ENCODE results near the gene POU2F1.

POU2F1 gene

GRCh38 chr1:167184081-167184480 is 36.6 kb upstream of the POU2F1 start:
- TF ChIP-seq, protein P1, sequence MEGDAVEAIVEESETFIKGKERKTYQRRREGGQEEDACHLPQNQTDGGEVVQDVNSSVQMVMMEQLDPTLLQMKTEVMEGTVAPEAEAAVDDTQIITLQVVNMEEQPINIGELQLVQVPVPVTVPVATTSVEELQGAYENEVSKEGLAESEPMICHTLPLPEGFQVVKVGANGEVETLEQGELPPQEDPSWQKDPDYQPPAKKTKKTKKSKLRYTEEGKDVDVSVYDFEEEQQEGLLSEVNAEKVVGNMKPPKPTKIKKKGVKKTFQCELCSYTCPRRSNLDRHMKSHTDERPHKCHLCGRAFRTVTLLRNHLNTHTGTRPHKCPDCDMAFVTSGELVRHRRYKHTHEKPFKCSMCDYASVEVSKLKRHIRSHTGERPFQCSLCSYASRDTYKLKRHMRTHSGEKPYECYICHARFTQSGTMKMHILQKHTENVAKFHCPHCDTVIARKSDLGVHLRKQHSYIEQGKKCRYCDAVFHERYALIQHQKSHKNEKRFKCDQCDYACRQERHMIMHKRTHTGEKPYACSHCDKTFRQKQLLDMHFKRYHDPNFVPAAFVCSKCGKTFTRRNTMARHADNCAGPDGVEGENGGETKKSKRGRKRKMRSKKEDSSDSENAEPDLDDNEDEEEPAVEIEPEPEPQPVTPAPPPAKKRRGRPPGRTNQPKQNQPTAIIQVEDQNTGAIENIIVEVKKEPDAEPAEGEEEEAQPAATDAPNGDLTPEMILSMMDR (IDR thresholded peaks at IDR 0.05; ENCODE audit: low read depth, low read length), result no peak
- no peak overlapping the region for H3K4me3 ChIP-seq (ENCODE audit: low read depth, low read length)

DNA sequence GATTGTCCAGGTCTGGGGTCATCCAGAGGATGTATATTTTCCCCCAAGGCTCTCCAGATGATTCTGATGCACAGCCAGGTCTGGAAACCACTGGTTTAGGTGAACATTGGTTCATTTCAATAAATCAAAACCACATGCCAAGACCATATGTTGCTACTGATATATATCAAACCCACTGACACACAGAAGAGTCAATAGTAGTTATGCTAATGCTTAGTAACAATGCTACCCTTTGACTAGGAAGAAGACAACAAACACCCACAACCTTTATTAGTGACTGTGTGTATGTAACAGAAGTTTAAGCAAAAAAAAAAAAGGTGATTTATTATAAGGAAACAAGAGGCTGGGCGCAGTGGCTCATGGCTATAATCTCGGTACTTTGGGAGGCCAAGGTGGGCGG is 35.6 kb upstream of the POU2F1 start:
- TF ChIP-seq, protein P1 (IDR thresholded peaks at IDR 0.05; ENCODE audit: low read depth, low read length), result no peak
- H3K4me3 ChIP-seq (ENCODE audit: low read depth, low read length), result no peak overlapping the region

DNA sequence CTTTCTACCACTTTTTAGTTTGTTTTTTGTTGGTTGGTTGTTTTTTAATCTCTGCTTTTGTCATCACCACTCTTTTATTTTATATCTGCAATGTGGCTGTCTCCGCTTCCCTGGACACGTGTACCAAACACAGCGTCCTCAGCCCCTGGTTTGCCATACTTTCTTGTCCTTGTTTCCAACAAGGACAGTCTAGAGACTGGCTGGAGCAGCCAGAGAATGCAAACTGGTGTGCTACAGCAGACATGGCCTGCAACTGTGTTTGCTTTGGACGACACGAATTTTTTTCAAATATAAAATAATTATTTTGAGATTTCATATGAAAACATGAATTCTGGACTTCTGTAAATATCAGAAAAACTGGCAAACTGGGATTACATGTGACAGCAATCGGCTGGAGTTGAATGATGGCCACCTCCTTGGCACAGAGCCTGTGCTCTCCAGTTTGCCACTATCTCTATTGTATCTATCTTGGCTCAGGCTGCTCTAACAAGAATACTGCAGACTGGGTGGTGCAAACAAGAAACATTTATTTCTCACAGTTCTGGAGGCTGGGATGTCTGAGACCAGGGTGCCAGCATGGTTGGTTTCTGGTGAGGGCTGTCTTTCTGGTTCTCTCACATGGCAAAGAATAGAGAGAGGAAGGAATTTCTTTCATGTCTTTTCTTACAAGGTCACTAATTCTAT is 34.6 kb upstream of the POU2F1 start:
- no peak overlapping the region for H3K4me3 ChIP-seq (ENCODE audit: low read depth, low read length)
- TF ChIP-seq, protein P1 (IDR thresholded peaks at IDR 0.05; ENCODE audit: low read depth, low read length), result no peak

GRCh38 chr1:167186771-167187170 is 33.9 kb upstream of the POU2F1 start:
- TF ChIP-seq, protein P1 (IDR thresholded peaks at IDR 0.05; ENCODE audit: low read depth, low read length), result no peak
- H3K4me3 ChIP-seq (ENCODE audit: low read depth, low read length), result no peak overlapping the region

DNA sequence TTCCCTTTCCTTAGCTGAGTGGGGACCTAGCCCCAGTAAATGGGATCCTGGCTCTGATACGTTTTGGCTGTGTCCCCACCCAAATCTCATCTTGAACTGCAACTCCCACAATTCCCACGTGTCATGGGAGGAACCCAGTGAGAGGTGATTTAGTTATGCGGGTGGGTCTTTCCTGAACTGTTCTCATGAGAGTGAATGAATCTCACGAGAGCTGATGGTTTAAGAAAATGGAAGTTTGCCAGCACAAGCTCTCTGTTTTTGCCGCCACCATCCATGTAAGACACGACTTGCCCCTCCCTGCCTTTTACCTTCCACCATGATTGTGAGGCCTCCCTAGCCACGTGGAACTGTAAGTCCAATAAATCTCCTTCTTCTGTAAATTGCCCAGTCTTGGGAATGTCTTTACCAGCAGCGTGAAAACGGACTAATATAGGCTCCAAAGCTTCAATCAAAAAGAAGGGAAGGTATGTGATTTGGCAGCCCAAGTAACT is 29.9 kb upstream of the POU2F1 start:
- TF ChIP-seq, protein P1 (IDR thresholded peaks at IDR 0.05; ENCODE audit: low read depth, low read length), result no peak
- no peak overlapping the region for H3K4me3 ChIP-seq (ENCODE audit: low read depth, low read length)

GRCh38 chr1:167191958-167192357 is 28.7 kb upstream of the POU2F1 start:
- TF ChIP-seq, protein P1 (IDR thresholded peaks at IDR 0.05; ENCODE audit: low read depth, low read length), result no peak
- no peak overlapping the region for H3K4me3 ChIP-seq (ENCODE audit: low read depth, low read length)

DNA sequence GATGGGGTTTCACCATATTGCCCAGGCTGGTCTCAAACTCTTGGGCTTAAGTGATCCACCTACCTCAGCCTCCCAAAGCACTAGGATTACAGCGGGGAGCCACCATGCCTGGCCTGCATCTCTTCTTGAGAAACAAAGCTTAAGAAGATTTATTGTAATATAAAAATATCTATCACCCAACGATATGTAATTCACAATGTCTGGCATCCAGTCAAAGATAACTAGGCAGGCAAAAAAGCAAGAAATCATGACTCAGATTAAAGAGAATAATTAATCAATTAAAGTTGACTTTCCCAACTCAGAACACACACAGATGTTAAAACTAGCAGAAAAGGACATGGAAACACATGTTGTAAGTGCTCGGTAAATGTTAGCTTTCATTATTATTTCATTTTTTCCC is 26.5 kb upstream of the POU2F1 start:
- TF ChIP-seq, protein P1 (IDR thresholded peaks at IDR 0.05; ENCODE audit: low read depth, low read length), result no peak
- no peak overlapping the region for H3K4me3 ChIP-seq (ENCODE audit: low read depth, low read length)
